ENCODE results near the gene MLLT6. TPM values are rescaled to one million over a fixed set of nuclear protein-coding genes. Genes with fewer than 3 reads are reported as not detected.
A peak's percentile ranks its signal among the peaks of the same experiment; 100 is the strongest.

Gene MLLT6
- total RNA-seq, 1 experiment from 2014 or later = 24.7 TPM

GRCh38 chr17:38659415-38659814 is 45.7 kb upstream of the MLLT6 start:
- DNase-seq (no peak), ATAC-seq (no peak)
- H3K4me2 ChIP-seq (ENCODE audit: low read length) = no peak overlapping the region
- no peak overlapping the region for H3K4me3 ChIP-seq (ENCODE audit: low read length)
- intact Hi-C loops (cut with micrococcal nuclease) = no loop called here
- H3K27ac ChIP-seq (ENCODE audit: low read length) = no peak overlapping the region
- no peaks in the 10 kb centered on the region for H3K36me3 ChIP-seq (ENCODE audit: low read depth, low read length)
- no peak overlapping the region for H2AFZ ChIP-seq (ENCODE audit: low read length)
- no peaks in the 10 kb centered on the region for H3K79me2 ChIP-seq (ENCODE audit: low read length)
- H3K9me3 ChIP-seq (ENCODE audit: low read length) = no peaks in the 10 kb centered on the region
- no peak overlapping the region for H3K9ac ChIP-seq (ENCODE audit: low read length)
- ChIA-PET POLR2A (ENCODE audit: unreplicated experiment) (no interaction called here), CTCF (no interaction called here)
- H3F3A ChIP-seq (ENCODE audit: low read length, unreplicated experiment) = no peaks in the 10 kb centered on the region
- H3K9me2 ChIP-seq (replicated peaks; ENCODE audit: low read length) = no peaks in the 10 kb centered on the region
- no peaks in the 10 kb centered on the region for H3K4me1 ChIP-seq (ENCODE audit: insufficient read depth, low read length)
- no peaks in the 10 kb centered on the region for H4K20me1 ChIP-seq (ENCODE audit: low read length)
- no peaks in the 10 kb centered on the region; the same call in 1 of the 2 replicates for H3K27me3 ChIP-seq (ENCODE audit: low read length)
- BruUV-seq (replicated peaks) = no TSS peak
- TF ChIP-seq EZH2 (IDR thresholded peaks at IDR 0.05; ENCODE audit: low read length, unreplicated experiment) (no peak), CTCF (conservative IDR thresholded peaks at IDR 0.05; ENCODE audit: low read depth, low read length) (no peak), EZH2phosphoT487 (IDR thresholded peaks at IDR 0.05; ENCODE audit: borderline replicate concordance, low read length) (no peak)

- Histone ChIP-seq H3K9me2 (replicated peaks; ENCODE audit: low read length) (no peaks in the 10 kb centered on the region), H3K4me1 (ENCODE audit: insufficient read depth, low read length) (no peaks in the 10 kb centered on the region), H3K27ac (ENCODE audit: low read length) (no peak overlapping the region), H3K4me3 (ENCODE audit: low read length) (no peak overlapping the region), H3K36me3 (ENCODE audit: low read depth, low read length) (no peaks in the 10 kb centered on the region), H3F3A (ENCODE audit: low read length, unreplicated experiment) (no peaks in the 10 kb centered on the region), H3K27me3 (ENCODE audit: low read length) (no peaks in the 10 kb centered on the region), H3K9me3 (ENCODE audit: low read length) (no peaks in the 10 kb centered on the region), H4K20me1 (ENCODE audit: low read length) (no peaks in the 10 kb centered on the region), H3K9ac (ENCODE audit: low read length) (no peak overlapping the region), H2AFZ (ENCODE audit: low read length) (no peak overlapping the region), H3K4me2 (ENCODE audit: low read length) (no peak overlapping the region), H3K79me2 (ENCODE audit: low read length) (no peaks in the 10 kb centered on the region)
- intact Hi-C loops (cut with micrococcal nuclease) = loop anchor here (10.0 kb wide), 1 partner anchor 236 kb away; the partner anchor contains the start of gene ARHGAP23
- DNase-seq (peak; percentile 6), ATAC-seq (no peak)
- BruUV-seq (replicated peaks) = no TSS peak
- CTCF ChIA-PET = no interaction called here
- POLR2A ChIA-PET (ENCODE audit: unreplicated experiment) = no interaction called here
- TF ChIP-seq EZH2 (IDR thresholded peaks at IDR 0.05; ENCODE audit: low read length, unreplicated experiment) = no peak
- no peak for TF ChIP-seq EZH2phosphoT487 (IDR thresholded peaks at IDR 0.05; ENCODE audit: borderline replicate concordance, low read length)
- TF ChIP-seq CTCF (conservative IDR thresholded peaks at IDR 0.05; ENCODE audit: low read depth, low read length) = no peak
Observed at GRCh38 chr17:38660097-38661025, 44.7 kb upstream of the MLLT6 start.
